HG03175 (cell line): ENCODE results near the gene ACR.

Source experiments
- ATAC-seq: cut with Tn5 transposase; IDR thresholded peaks from one replicate; pipeline ENCODE4 v1.9.1; 2021; ENCODE audit warnings: mild to moderate bottlenecking, moderate library complexity; ENCODE audit not compliant: unreplicated experiment

The ACR gene

DNA sequence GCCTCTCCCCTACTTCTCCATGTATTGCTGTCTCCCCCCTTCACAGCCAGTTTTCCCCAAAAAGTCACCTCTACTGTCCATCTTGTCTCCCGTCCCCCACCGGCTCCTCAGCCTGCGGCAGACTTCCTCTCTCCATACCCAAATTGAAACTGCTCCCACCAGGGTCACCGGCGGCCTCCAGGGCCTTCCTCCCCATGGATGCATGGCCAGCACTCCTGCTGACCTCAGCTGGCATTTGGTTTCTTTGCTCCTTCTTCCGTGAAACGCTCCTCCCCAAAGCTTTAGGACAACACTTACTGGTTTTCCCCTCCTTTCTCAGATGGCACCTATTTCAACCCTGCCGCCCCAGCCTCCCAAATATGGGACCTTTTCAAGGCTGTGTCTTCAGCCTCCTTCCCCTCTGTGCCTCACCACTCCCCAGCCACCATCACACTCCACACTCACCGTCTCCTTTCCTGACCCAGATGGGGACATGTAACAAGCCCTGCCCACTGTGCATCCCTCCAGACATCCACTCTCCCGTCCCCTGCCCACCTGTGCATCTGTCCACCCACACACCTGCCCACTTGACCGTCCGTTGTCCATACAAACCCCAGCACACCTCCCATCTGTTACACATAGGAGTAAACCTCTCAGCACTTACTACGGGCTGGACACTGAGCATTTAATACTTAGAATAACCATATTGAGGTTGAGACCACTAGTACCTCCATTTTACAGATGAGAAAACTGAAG lies 21.5 kb upstream of the ACR start:
- ATAC-seq = no peak

DNA sequence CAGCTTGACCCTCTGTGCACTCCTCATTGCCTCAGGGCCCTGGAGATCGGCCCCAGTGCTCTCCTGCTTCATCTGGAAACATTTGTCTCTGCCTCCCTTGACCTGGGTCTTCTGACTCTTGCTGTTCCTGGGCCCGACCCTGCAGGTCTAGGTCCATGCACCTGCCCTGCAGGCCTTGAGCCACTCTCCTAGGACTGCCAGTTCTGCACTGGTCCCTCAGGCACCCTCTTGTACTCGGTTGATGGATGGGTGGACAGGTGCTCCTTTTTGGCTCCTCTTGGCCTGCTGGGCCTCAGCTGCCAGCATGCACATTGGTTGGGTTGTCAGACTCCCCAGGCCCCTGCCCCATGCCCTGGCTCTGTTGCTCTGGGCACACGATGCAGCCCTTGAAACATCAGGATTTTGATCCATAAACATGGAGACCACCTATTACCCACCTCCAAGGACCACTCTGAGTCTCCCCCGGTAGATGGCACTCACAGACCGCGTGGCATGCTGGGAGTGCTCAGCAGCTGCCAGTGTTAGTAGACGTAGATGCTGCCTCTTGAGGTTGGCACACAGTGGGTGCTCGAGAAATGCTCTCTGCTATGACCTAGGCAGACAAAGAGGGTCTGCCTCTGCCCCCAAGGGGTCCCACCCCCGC lies 20.2 kb upstream of the ACR start:
- ATAC-seq = no peak

DNA sequence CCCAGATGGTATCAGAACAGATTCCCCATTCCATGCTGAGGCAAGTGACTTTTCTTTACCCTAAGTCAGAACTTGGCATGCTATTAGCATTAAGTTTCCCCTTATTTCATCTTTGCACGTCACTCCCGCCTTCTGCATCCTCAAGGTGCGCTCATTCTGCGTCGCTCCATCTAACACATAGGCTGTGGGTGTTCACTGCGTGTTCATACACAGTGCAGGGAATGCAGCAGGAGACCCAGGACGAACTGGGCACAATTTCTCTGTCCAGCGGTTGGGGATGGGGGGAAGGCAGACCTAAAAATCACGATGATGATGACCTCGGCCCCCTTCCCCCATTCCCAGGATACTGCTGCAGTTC lies 19.7 kb upstream of the ACR start:
- ATAC-seq = no peak

DNA sequence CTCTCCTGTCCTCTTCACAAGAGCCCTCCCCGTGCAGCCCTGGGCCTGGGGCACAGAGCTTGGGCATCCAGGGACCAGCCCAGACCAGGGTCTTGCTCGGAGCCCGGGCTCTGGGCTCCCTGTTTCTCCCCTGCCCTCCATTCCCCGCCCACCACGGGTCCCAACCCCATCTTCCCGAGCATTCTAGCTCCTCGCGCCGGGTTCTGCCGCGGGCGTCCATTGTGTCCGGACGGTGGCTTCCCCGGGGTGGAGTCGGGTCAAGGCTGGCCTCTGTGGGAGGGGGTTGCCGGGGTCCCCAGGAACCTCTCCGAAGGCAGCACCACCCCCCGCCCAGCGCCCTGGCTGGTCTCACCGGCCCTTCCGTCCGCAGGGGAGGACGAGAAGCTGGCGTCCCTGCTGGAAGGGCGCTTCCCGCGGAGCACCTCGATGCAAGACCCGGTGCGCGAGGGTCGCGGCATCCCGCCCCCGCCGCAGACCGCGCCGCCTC lies 18.1 kb upstream of the ACR start:
- no peak for ATAC-seq

- no peak for ATAC-seq
These were observed 17.4 kb upstream of the ACR start for GRCh38 chr22:50720301-50721256.

GRCh38 chr22:50721257-50721844 lies 16.7 kb upstream of the ACR start:
- no peak for ATAC-seq

DNA sequence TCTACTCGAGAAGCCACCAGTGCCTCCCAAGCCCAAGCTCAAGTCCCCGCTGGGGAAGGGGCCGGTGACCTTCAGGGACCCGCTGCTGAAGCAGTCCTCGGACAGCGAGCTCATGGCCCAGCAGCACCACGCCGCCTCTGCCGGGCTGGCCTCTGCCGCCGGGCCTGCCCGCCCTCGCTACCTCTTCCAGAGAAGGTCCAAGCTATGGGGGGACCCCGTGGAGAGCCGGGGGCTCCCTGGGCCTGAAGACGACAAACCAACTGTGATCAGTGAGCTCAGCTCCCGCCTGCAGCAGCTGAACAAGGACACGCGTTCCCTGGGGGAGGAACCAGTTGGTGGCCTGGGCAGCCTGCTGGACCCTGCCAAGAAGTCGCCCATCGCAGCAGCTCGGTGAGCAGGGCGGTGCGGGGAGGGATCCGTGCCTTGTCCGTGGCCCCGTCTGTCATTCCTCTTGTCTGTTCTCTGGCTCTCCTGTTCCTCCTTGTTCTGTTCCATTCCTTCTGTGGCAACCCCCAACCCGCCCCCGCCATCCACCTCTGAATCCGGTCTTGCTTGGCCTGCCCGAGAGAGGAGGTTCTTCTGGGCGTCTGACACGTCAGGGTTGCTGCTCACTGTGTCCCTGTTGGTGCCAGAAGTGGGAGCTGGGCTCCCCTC lies 15.8 kb upstream of the ACR start:
- no peak for ATAC-seq

DNA sequence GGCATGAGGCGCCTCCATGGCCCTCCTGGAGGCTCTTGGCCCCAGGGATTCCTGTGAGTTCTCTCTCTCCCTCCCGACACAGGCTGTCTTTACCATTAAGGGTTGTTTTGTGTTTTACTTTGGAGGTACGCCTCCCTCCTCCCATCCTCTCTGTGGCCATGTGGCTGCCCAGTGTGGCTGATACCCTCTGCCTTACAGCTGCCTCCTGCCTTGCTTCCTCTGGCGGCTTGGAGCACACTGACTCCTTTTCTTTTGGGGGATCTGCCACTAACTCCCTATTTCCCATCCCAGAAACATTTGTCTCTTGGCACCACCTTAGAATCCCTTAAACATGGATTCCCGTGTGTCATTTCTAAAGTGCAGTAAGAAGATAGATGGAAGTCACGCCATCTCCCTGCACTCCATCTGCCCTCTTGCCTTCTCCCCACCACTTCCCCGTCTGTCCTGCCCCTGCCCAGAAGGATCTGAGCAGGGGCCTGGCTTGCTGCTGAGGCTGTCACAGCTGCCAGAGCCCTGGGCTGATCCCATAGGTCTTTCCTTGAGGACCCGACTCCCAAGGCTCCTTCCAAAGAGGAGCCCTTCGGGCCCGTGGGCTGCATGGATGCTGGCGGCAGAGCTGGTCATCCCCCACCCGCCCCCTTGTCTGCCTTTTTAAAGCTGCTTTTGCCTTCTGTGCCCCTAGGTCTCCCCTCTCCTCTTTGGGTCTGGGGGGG lies 15.1 kb upstream of the ACR start:
- no peak for ATAC-seq

DNA sequence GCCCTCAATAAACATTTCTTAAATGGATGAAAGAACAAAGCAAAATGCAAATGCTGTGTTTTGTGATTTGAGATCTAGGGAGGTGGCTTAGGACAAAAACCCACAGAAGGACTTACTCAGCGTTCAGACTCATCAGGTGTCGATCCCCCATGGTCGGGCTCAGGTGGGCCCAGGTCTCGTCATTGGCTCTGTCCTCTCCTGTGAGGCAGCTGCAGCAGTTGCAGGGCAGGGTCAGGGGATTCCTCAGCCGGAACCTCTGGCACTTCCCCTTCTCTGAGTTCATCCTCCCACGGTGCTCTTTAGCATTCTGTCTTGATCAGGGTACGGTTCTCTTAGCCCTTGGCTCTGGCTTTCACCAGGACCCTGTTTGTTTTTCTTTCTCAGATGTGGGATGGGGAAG lies 14.0 kb upstream of the ACR start:
- ATAC-seq = no peak

- ATAC-seq = no peak
These were observed 13.4 kb upstream of the ACR start for GRCh38 chr22:50724616-50725015.

DNA sequence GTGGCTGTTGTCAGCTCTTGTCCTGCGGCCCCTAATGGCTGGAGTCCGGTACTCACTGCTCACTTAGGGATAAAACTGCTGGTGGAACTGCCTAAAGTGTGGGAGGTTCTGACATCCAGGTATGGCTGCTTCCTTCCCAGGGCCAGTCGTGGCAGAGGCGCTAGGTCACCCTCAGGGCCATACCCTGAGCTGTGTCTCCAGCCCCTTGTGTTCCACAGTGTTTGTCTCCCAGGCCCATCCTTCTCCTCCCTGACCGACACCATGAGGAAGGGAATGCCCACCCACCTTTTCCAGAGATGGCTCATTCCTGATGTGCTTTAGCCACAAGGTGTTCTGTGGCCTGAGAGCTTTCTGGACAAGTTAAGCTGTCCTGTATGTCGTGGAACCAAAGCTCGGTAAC lies 12.4 kb upstream of the ACR start:
- no peak for ATAC-seq

DNA sequence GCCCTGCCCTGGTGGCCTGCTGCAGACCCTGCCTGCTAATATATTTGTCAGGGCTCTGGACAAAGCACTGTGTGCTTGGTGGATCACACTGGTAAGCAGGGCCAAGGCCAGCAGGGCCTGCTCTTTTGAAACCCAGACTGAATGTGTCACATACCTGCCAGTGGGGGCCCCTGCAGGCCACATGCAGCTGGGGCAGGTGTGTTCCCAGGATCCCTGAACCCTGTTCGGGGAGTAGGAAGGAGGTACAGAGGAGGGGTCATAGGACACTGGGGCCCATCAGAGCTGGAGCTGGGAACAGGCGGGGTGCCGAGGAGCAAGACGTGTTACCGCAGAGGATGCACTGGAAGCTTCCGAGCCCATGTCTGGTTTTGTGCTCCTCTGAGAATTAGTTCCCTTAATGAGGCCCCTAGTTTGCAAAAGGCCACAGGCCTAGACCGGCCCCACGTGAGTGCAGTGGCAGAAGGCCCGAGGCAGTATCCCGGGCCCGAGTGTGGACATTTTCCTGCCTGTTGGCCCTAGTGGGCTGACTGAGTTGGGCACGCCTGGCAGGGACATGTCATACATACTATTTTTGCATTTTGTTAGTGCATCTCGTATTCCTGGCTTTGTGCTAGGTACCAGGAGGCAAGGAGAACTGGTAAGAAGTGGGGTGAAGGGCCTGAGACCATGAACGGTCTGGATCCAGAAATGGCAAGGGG lies 11.2 kb upstream of the ACR start:
- ATAC-seq = no peak

DNA sequence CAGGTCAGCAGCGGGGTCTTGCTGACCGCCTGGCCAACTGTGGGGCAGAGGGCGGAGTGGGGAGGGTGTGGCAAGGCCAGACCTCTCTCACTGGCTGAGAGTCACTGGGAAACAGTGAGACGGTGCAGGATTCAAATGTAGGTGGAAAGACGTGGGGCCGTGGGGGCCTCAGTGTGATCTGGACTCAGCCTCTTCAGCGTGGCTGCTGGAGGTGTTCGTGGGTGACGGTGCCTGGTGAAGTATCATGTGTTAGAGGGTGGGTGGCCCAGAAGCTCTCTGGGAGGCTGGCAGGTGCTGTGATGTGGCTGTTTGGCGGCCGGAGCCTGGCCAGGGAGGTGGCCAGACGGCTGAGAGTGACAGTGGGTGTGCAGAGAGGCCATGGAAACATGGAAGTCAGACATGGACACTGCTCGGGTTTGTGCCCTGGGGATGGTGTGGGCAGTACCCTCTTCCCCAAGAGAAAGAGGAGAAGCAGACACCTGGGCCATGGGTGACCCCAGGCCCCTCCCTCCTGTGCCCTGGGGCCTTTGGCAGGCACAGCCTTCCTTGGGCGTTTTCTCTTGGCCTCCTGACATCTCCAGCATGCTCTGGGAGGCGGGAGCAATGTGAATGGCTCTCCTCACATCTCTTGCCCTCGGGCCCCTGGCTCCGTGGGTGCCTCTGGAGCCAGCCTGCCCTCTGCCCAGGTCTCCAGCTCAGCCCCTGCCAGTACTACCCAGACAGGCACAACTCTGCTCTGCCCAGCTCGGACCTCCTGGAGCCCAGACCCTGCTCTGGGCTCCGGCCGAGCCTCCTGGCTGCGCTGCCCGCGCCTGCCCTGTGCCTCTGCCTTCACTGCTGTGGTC lies 10.1 kb upstream of the ACR start:
- ATAC-seq = no peak

GRCh38 chr22:50728523-50728931 lies 9.5 kb upstream of the ACR start:
- ATAC-seq = no peak

DNA sequence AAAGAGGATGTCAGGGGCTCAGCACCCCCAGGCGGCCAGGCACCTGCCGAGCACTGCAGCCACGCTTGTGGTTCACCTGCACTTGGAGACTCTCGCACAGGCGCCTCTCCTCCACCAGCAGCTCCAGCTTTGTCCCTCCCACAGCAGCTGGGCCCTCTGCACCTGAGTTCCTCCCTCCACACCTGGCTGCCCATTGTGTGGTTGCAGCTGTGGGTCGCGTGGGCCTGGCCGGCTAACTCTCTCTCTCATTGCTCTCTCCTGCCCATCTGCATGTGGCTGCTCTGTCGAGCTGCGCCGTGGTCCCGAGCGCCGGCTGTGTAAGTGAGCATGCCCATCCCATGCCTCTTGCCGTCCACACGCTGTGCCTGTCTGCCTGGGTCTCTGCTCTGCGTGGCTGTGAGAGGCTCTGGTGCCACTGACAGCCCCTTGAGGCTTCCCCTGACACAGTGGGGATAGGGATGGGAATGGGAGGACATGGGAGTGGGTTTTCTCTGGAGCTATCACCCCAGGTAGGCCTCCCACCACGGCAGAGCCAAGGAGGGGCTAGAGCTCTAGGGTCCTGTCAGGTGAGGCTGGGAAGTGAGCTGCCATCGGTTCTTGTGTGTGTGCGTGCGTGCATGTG lies 8.5 kb upstream of the ACR start:
- ATAC-seq = no peak

- no peak for ATAC-seq
These were observed 7.8 kb upstream of the ACR start for GRCh38 chr22:50730013-50730891.
